Central memory CD8-positive, alpha-beta T cell (primary cell): ENCODE measurements around the gene SLC22A8.

ENCODE experiments used
- ATAC-seq: fragments of 150-1000 bp; cut with Tn5 transposase; replicated peaks from 2 replicates; pipeline ENCODE4 v1.10.0; 2022; ENCODE audit warnings: mild to moderate bottlenecking, moderate FRiP score, moderate number of reproducible peaks; ENCODE audit not compliant: poor library complexity, severe bottlenecking; ENCODE audit errors: extremely low read depth
- DNase-seq, 2 donors: peaks; one replicate each; pipeline ENCODE4 v3.0.0; 2021; ENCODE audit warnings: low spot score in 2 of 2
- H3K27ac Mint-ChIP-seq: one replicate; pipeline ENCODE4 v1.8.0; 2022; ENCODE audit warnings: low read depth, mild to moderate bottlenecking, moderate library complexity, mixed read lengths
- H3K27me3 Mint-ChIP-seq: one replicate; pipeline ENCODE4 v1.8.0; 2022; ENCODE audit warnings: mixed read lengths
- H3K36me3 Mint-ChIP-seq: one replicate; pipeline ENCODE4 v1.8.0; 2022; ENCODE audit warnings: mild to moderate bottlenecking, moderate library complexity, mixed read lengths; ENCODE audit not compliant: insufficient read depth
- H3K4me1 Mint-ChIP-seq: one replicate; pipeline ENCODE4 v1.8.0; 2022; ENCODE audit warnings: mixed read lengths
- H3K4me3 Mint-ChIP-seq: one replicate; pipeline ENCODE4 v1.8.0; 2022; ENCODE audit warnings: mild to moderate bottlenecking, moderate library complexity, mixed read lengths
- H3K9me3 Mint-ChIP-seq: one replicate; pipeline ENCODE4 v1.8.0; 2022; ENCODE audit warnings: mixed read lengths

SLC22A8 gene

DNA sequence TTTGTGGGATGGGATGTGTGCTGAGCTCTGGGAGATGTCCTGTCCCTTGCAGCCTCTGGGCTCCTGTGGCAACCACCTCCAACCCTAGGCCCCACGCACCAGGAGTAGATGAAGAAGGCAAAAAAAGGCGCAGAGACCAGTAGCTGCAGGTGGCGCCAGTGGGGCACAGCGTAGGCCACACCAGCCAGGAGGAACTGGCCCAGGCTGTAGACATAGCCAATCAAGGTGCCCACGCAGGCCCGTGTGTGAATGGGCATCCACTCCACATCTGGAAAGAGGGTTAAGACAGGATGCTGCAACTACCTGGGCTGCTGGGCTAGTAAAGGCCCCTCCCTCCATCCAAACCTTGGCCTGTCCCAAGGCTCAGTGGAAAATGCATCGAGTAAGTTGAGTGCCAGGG, 33.9 kb downstream of the SLC22A8 start:
- no peaks in the 10 kb centered on the region for H3K9me3 Mint-ChIP-seq
- H3K27ac Mint-ChIP-seq: no peak overlapping the region
- H3K4me3 Mint-ChIP-seq: no peak overlapping the region
- H3K27me3 Mint-ChIP-seq: peaks cover 37% of the 10 kb centered on the region
- no peaks in the 10 kb centered on the region for H3K36me3 Mint-ChIP-seq
- H3K4me1 Mint-ChIP-seq: no peaks in the 10 kb centered on the region
- DNase-seq (no peak), ATAC-seq (no peak)

DNA sequence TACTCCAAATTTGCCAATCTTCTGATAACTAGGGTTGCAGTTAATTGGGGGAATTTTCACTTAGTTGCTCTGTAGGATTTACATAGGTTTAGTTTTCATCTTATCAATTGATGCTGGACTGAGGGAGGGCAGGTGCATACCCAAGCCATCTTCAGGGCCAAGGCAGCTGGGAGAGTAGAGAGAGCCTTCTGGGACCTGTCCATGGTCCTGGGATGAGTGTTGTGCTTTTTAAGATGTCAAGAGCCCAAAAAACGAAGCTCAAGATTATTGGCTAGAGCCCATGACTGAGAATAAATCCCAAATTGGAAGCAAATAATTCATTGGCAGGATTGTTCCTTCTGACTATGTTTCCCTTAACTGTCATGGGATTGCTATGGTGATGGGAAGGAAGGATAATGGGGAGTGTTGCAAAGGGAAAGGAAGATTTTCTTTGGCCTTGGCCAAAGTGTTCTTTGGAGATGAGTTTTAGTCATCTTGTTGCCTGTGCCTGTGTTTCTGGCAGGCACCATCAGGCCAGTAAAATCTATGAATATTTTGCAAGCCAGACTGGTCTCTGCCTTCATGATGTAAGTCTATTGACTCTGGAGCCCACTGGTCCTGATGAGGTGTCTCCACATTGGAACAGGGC, 35.4 kb downstream of the SLC22A8 start:
- Mint-ChIP-seq H3K4me3 (no peak overlapping the region), H3K4me1 (no peaks in the 10 kb centered on the region), H3K27ac (no peak overlapping the region), H3K27me3 (peaks cover 33% of the 10 kb centered on the region), H3K36me3 (no peaks in the 10 kb centered on the region), H3K9me3 (no peaks in the 10 kb centered on the region)
- DNase-seq (no peak), ATAC-seq (no peak)

DNA sequence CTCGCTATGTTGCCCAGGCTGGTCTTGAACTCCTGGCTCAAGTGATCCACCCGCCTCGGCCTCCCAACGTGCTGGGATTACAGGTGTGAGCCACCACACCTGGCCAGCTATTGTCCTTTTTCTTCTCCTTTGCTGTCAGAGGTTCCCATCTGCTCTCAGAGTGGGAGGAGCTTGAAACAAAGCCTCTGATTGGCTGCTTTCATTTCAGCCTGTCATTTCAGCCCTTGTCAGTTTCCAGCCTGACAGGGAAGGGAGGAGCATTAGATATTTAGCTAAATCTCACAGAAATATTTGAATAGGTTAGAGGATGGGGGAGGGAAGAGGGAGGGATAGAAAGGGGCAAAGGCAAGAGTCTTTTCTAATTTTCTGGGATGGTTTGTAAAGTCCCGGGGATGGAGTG, 39.5 kb downstream of the SLC22A8 start:
- DNase-seq (no peak), ATAC-seq (no peak)
- H3K36me3 Mint-ChIP-seq: no peaks in the 10 kb centered on the region
- H3K9me3 Mint-ChIP-seq: no peaks in the 10 kb centered on the region
- no peaks in the 10 kb centered on the region for H3K4me1 Mint-ChIP-seq
- no peak overlapping the region for H3K4me3 Mint-ChIP-seq
- H3K27ac Mint-ChIP-seq: no peak overlapping the region
- H3K27me3 Mint-ChIP-seq: peaks cover 56% of the 10 kb centered on the region

DNA sequence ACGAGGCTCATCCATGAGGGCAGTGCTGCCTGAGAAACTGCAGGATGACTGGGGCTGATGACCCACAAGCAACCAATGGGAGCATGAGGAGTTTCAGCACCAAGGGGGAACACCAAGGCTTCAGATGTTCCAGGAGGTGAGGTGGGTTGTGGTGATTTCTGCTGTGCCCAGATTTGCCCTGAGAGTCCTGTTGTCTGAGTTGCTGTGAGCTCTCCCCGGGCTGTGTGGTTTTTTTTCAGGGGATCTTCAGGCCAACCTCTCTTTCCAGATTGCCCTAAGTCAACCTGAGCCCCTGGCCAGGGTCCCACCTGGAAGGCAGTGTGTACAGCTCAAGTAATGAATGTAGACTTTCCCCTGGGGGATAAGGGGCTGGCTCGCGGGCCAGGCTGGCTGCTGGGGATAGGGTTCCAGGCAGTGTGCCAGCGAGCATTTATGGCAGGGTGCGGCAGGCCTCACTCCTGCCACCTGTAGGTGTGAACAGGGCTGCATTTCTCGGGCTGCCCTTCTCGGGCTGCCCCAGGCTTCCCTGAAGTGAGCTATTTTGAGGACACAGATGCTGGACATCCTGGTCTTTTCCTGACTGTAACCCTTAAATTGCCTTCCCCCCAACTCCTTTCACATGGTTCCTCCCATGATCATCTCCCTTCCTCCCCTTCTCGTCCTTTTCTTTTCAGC, 40.7 kb downstream of the SLC22A8 start:
- Mint-ChIP-seq H3K36me3 (no peaks in the 10 kb centered on the region), H3K4me3 (no peak overlapping the region), H3K9me3 (no peaks in the 10 kb centered on the region), H3K27ac (no peak overlapping the region), H3K4me1 (no peaks in the 10 kb centered on the region), H3K27me3 (peaks cover 61% of the 10 kb centered on the region)
- DNase-seq (no peak), ATAC-seq (no peak)

DNA sequence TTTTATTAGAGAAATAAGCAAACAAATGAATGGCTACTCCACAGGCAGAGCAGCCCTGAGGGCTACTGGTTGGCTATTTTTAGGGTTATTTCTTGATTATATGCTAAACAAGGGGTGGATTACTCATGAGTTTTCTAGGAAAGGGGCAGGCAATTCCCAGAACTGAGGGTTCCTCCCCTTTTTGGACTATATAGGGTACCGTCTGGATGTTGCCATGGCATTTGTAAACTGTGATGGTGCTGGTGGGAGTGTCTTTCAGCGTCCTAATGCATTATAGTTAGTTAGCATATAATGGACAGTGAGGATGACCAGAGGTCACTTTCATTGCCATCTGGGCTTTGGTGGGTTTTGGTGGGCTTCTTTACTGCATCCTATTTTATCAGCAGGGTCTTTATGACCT, 50.1 kb downstream of the SLC22A8 start:
- Mint-ChIP-seq H3K27ac (no peak overlapping the region), H3K36me3 (peaks cover 2% of the 10 kb centered on the region), H3K4me3 (no peak overlapping the region), H3K27me3 (peaks cover 61% of the 10 kb centered on the region), H3K4me1 (no peaks in the 10 kb centered on the region), H3K9me3 (no peaks in the 10 kb centered on the region)
- DNase-seq (no peak), ATAC-seq (no peak)

DNA sequence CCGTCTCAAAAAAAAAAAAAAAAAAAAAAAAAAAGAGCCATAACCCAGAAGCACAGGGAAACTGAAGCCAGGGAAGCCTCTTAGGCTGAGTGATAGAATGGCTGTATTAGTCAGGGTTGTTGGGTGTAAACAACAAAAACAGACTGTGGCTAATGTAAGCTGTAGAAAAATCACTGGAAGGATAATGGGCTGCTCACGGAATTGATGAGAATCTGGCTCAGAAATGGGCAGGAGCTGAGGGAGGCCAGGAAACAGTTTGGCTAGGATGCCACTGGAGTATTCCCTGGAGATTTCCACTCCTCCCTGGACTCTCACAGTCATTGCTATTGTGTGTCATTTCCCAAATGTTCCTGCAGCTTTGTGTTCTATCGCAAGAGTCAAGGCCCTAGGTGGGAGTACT, 53.2 kb downstream of the SLC22A8 start:
- ATAC-seq: no peak
- DNase-seq: no peak
- peaks cover 58% of the 10 kb centered on the region for H3K27me3 Mint-ChIP-seq
- peaks cover 2% of the 10 kb centered on the region for H3K36me3 Mint-ChIP-seq
- no peaks in the 10 kb centered on the region for H3K9me3 Mint-ChIP-seq
- no peak overlapping the region for H3K4me3 Mint-ChIP-seq
- H3K4me1 Mint-ChIP-seq: no peaks in the 10 kb centered on the region
- no peak overlapping the region for H3K27ac Mint-ChIP-seq

DNA sequence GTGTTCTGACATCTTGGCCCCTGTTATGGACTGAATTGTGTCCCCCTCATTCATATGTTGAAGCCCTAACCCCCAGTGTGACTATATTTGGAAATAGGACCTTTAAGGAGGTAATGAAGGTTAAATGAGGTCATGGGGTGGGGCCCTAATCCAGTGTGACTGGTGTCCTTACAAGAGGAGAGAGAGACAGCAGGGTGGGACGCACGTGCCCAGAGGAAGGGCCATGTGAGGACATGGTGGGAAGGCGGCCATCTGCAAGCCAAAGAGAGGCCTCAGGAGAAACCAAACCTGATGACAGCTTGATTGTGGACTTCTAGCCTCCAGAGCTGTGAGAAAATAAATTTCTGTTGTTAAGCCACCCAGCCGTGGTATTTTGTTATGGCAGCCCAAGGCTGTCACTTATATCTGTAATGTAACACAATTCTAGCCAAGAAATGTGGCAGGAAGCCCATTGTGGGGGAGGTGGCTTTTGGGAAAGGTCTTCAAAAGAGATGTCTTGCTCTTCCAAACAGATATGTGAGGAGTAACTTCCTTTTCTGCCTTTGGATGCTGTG, 54.5 kb downstream of the SLC22A8 start:
- H3K36me3 Mint-ChIP-seq: peaks cover 2% of the 10 kb centered on the region
- peaks cover 52% of the 10 kb centered on the region for H3K27me3 Mint-ChIP-seq
- no peak overlapping the region for H3K4me3 Mint-ChIP-seq
- ATAC-seq (no peak), DNase-seq (no peak)
- no peaks in the 10 kb centered on the region for H3K4me1 Mint-ChIP-seq
- no peaks in the 10 kb centered on the region for H3K9me3 Mint-ChIP-seq
- H3K27ac Mint-ChIP-seq: no peak overlapping the region

DNA sequence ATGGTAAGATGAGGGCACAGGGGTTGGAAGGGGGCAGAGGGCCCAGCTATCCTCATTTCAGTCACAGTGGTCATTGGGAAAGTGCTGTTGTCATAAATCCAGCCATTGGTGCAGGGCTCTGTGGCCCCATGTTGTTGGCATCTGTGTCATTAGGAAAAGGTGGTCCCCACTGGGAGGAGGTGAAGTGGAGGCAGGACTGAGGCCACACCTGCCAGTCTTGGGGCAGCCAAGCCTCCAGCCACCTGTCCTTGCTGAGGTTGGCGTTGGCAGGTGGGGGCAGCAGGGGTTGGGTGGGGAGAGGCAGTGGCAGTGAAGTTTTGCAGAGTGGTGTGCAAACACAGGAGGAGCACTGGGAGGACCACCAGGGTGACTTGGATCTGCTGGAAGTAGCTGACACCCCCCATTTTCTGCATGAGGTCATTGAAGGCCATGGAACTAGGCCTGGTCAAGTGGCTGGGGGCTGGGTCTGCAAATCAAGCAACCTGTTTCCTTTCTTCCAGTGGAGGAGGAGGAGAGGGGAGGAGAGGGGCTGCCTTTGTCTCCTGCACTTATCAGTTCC, 56.1 kb downstream of the SLC22A8 start:
- DNase-seq (no peak), ATAC-seq (no peak)
- Mint-ChIP-seq H3K9me3 (no peaks in the 10 kb centered on the region), H3K36me3 (peaks cover 2% of the 10 kb centered on the region), H3K4me1 (no peaks in the 10 kb centered on the region), H3K4me3 (no peak overlapping the region), H3K27me3 (peaks cover 52% of the 10 kb centered on the region), H3K27ac (no peak overlapping the region)

DNA sequence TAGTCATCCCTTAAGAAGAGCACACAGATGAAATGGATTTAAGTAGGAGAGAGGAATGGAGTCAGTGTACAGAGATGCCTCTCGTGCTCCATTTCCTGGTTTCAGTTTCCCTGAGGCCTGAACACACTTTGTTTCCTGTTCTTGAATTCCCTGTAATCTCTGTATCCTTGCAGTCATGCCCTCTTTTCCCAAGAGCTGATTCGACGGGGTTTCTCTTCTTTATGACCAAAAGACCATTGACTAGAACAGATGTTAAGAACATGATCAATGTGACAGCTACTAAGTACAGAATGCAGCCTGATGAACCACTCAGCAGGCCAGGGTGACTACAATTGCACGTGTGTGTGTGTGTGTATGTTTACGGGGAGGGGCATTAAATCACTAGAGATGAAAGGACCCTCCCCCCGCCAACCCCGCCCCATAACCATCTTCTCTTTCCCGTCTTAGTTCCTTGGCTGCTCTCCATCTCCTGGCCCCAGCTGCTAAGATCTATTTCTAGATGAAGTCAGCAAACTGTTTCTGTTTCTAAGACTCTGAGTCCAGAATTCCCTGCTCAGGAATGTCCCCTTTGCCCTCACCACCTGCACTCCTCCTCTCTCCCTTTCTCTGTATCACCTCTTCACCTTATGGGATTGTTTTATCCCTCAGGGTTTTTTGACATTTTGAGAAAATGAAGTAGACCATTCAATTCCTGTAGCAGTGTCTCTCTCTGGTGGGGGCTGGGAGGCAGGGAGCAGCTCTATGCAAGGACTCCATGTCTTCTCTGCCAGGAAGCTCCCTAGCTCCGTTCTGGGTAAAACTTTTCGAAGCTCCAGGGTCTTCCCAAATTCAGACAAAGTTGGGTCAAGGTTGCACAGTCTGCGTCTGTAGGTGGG, 56.9 kb downstream of the SLC22A8 start:
- Mint-ChIP-seq H3K4me1 (no peaks in the 10 kb centered on the region), H3K27me3 (peaks cover 52% of the 10 kb centered on the region), H3K36me3 (peaks cover 2% of the 10 kb centered on the region), H3K27ac (peak overlapping the region; percentile 13), H3K4me3 (no peak overlapping the region), H3K9me3 (no peaks in the 10 kb centered on the region)
- DNase-seq (no peak), ATAC-seq (no peak)

DNA sequence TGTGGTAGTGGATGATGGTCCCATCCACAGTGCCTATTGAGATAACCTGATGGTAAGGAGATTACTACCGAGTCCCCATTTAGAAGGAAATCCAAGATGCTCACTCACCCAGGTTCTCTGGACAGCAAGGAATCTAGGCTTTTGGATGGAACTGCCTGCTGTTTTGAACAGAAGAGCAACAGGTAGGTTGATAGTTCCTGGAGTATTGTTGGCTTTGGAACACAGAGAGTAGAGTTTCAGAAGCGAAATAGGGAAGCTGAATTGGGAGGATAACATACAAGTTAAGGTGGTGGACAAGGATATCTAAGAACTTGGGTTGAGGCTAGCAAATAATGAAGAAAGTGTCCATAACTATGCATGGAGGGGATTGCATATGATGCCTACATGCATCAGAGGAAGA, 58.5 kb downstream of the SLC22A8 start:
- Mint-ChIP-seq H3K9me3 (no peaks in the 10 kb centered on the region), H3K36me3 (peaks cover 2% of the 10 kb centered on the region), H3K27me3 (peaks cover 40% of the 10 kb centered on the region), H3K4me3 (no peak overlapping the region), H3K27ac (no peak overlapping the region), H3K4me1 (no peaks in the 10 kb centered on the region)
- DNase-seq (no peak), ATAC-seq (no peak)

DNA sequence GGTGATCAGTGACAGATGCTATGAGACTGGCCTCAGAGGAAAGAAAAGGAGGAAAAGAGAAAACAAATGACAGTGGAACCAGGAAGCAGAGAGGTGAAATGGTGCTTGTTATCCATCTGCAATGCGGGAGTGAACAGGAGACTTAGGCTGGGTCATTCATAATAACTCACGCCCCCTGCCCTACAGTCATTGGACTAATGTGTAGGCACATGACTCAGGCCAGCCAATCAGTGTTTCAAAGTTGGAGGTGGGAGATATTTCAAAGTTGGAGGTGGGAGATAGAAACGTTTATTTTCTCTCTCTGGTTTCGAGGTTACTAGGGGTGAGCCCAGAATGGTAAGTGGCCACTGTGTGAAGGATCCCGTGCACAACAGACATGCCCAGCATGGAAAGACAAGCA, 61.2 kb downstream of the SLC22A8 start:
- Mint-ChIP-seq H3K4me1 (no peaks in the 10 kb centered on the region), H3K9me3 (no peaks in the 10 kb centered on the region), H3K27me3 (peaks cover 50% of the 10 kb centered on the region), H3K27ac (no peak overlapping the region), H3K36me3 (no peaks in the 10 kb centered on the region), H3K4me3 (no peak overlapping the region)
- ATAC-seq: no peak
- no peak for DNase-seq

DNA sequence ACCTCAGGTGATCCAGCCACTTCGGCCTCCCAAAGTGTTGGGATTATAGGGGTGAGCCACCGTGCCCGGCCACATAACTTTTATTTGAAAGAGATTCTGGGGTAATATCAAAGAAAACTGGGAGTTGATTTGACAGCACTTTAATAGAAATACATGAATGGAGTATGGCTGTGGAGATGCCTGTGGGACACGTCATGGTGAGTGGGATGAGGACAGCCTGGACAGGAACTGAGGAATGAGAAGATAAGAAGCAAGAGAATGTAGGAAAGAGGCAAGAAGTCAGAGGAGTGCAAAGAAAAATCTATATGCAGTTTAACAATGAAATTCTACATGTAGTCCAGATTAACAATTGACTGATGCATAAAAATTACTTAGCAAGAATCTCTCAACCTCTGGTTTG, 61.8 kb downstream of the SLC22A8 start:
- H3K27ac Mint-ChIP-seq: no peak overlapping the region
- H3K4me3 Mint-ChIP-seq: no peak overlapping the region
- peaks cover 50% of the 10 kb centered on the region for H3K27me3 Mint-ChIP-seq
- DNase-seq (no peak), ATAC-seq (no peak)
- H3K9me3 Mint-ChIP-seq: no peaks in the 10 kb centered on the region
- H3K4me1 Mint-ChIP-seq: no peaks in the 10 kb centered on the region
- H3K36me3 Mint-ChIP-seq: no peaks in the 10 kb centered on the region
